ENCODE results near the gene PDZD7. TPM values are rescaled to one million over a fixed set of nuclear protein-coding genes. Genes with fewer than 3 reads are reported as not detected.

The PDZD7 gene
- total RNA-seq, 2 donors from 2014 or later, result 0.21 to 0.78 TPM

GRCh38 chr10:101027106-101027720 is 3.7 kb downstream of the PDZD7 start:
- intact Hi-C loops (cut with DNase I, micrococcal nuclease), result no loop called here
- no peak for ATAC-seq
- DNase-seq, result no peak

- ATAC-seq (no peak), DNase-seq (no peak)
- intact Hi-C loops (cut with DNase I, micrococcal nuclease), result no loop called here
Observed at GRCh38 chr10:101022967-101023705, 7.8 kb downstream of the PDZD7 start.

- DNase-seq (no peak), ATAC-seq (no peak)
- intact Hi-C loops (cut with DNase I, micrococcal nuclease), result no loop called here
Observed at GRCh38 chr10:101021692-101022251, 9.2 kb downstream of the PDZD7 start.

- DNase-seq (no peak), ATAC-seq (no peak)
- intact Hi-C loops (cut with DNase I, micrococcal nuclease), result no loop called here
Observed at GRCh38 chr10:101021239-101021638, 9.7 kb downstream of the PDZD7 start.

- intact Hi-C loops (cut with DNase I, micrococcal nuclease), result no loop called here
- DNase-seq, result no peak
- ATAC-seq, result no peak
Observed at GRCh38 chr10:101020427-101021075, 10.4 kb downstream of the PDZD7 start.

GRCh38 chr10:101019440-101019703 is 11.6 kb downstream of the PDZD7 start:
- no peak for DNase-seq
- intact Hi-C loops (cut with DNase I, micrococcal nuclease), result no loop called here
- ATAC-seq, result no peak

GRCh38 chr10:101018600-101019439 is 12.1 kb downstream of the PDZD7 start:
- peak; percentile 81 for ATAC-seq
- intact Hi-C loops (cut with DNase I, micrococcal nuclease), result no loop called here
- peak; percentile 71 to 92 for DNase-seq

- intact Hi-C loops (cut with DNase I, micrococcal nuclease), result no loop called here
- ATAC-seq, result no peak
- no peak for DNase-seq
Observed at GRCh38 chr10:101018118-101018599, 12.8 kb downstream of the PDZD7 start.

GRCh38 chr10:101016814-101017213 is 14.1 kb downstream of the PDZD7 start:
- intact Hi-C loops (cut with DNase I, micrococcal nuclease), result no loop called here
- ATAC-seq, result no peak
- no peak for DNase-seq

GRCh38 chr10:101015582-101015973 is 15.4 kb downstream of the PDZD7 start:
- intact Hi-C loops (cut with DNase I, micrococcal nuclease), result no loop called here
- ATAC-seq (no peak), DNase-seq (no peak)

- ATAC-seq (no peak), DNase-seq (no peak)
- intact Hi-C loops (cut with DNase I, micrococcal nuclease), result no loop called here
Observed at GRCh38 chr10:101014966-101015581, 15.9 kb downstream of the PDZD7 start.

- ATAC-seq (peak; percentile 64), DNase-seq (peak; percentile 69 to 91)
- intact Hi-C loops (cut with DNase I, micrococcal nuclease), result no loop called here
Observed at GRCh38 chr10:101014230-101014884, 16.6 kb downstream of the PDZD7 start.

GRCh38 chr10:101013365-101013825 is 17.5 kb downstream of the PDZD7 start:
- no peak for DNase-seq
- no peak for ATAC-seq
- intact Hi-C loops (cut with DNase I, micrococcal nuclease), result no loop called here

GRCh38 chr10:101012525-101013364 is 18.2 kb downstream of the PDZD7 start:
- peak; percentile 87 to 93 for DNase-seq
- ATAC-seq, result peak; percentile 87
- intact Hi-C loops (cut with DNase I, micrococcal nuclease), result no loop called here

- DNase-seq, result no peak
- intact Hi-C loops (cut with DNase I, micrococcal nuclease), result no loop called here
- no peak for ATAC-seq
Observed at GRCh38 chr10:101011517-101012423, 19.2 kb downstream of the PDZD7 start.

GRCh38 chr10:101010329-101010728 is 20.6 kb downstream of the PDZD7 start:
- DNase-seq, result no peak

More at GRCh38 chr10:101010329-101010728, 20.6 kb downstream of the PDZD7 start:
- ATAC-seq, result no peak
- intact Hi-C loops (cut with DNase I, micrococcal nuclease), result no loop called here
